Measurements from ENCODE around the gene NRG3.

Gene NRG3

DNA sequence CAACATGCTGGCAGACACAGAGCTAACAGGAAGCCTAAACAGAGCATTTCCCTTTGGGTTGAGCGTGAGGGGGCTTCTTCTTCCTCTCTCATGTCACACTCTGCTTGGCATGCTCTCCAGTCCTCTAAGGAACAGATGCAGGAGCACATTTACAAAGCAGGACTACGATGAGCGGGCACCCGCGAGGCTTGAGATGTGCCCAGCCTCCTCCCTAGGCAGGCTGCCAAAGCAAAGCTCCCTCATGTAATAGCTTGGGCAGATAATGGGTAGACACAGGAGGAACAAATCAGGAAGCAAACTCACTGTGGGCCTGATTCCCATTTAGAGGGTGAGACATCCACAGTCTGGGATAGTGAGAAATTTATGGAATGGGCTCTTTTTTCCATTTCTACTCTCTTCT is 519.1 kb downstream of the NRG3 start:
- DNase-seq (ENCODE audit: low spot score) = no peak

DNA sequence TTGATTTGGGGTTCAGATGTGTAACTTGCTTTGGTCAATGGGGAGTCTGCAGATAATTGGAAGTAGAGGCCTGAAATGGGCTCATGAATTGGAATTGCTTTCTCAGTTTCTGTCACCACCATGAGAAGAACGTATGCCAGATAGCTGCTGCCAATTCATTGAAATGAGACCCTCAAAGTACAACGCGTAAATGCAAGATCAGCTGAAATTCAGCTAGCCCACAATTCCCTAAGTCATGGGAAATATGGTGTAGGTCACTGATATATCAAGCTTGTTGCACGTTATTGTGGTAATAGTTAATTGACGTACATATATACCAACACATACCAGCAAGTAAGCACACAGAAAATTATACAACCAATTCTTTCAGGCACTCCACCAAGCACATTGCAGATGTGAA is 520.0 kb downstream of the NRG3 start:
- no peak for DNase-seq (ENCODE audit: low spot score)

DNA sequence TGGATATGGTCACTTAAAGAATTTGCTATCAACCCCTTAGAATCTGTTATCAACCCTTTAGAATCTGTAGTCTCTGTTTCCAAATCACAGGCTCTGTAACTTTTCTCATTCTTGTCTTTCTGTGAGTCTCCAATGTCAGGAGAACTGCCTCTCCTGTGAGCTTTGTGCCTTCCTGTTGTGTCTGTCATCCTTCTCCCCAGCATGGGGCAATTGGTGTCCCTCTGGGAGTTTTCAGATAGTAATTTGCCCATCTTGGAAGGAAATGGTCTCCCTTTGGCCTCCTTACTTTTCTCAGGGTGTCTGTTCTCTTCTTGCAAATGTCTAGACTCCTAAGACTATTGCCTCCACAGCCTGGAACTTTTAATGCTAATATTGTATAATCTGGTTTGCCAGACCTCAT is 521.9 kb downstream of the NRG3 start:
- no peak for DNase-seq (ENCODE audit: low spot score)

DNA sequence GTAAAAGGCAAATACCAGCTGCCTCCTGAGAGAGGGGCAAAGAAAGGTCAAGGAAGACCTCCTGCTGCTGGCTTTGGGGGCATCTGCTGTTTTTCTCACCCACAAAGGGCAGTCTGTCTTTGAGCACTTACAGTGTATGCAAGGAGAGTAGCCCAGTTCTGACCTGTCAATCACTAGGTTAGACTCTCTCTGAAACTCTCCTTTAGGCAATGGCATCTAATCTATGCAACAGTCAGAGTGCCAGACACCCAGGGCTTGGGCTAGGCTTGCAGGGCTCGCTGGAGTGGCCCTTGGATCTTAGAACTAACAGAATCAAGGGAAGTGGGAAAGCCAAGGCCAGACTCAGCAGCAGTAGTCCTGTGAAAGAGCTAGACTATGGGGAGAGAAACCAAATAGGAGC is 522.9 kb downstream of the NRG3 start:
- DNase-seq (ENCODE audit: low spot score) = no peak

DNA sequence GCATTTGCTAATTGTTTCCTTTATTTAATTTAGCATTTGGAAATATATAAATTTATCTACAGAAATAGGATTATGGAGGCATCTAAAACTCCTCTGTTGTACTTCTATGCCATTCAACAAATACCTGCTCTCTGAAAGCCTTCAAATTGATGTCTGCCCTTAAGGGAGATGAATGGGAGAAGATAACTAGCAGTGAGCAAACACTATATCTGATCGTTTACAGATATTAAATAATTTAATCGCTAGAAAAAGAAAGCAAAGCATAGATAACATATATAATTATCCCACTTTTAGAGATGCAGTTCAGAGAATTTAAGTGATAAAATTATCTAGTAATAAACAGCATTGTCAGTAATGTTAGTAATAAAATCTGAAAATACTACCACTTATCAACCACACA is 524.9 kb downstream of the NRG3 start:
- DNase-seq (ENCODE audit: low spot score) = no peak

DNA sequence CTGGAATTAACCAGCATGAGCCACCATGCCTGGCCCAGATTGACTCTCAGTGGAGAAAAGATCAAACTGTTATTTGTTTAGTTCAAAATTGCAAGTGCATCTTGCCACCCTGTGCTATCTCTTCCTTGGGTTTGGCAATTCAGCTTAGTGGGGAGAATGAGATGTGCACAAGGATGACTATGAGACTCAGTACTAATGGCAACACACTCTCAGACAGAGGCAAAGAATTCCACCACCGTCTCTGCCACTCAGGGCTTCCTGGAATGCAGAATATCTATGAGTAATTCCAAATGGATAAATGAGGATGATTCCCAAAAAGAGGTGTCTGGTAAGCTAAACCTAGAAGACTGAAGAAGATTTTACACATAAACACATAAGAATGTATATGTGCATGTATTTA is 525.8 kb downstream of the NRG3 start:
- no peak for DNase-seq (ENCODE audit: low spot score)

DNA sequence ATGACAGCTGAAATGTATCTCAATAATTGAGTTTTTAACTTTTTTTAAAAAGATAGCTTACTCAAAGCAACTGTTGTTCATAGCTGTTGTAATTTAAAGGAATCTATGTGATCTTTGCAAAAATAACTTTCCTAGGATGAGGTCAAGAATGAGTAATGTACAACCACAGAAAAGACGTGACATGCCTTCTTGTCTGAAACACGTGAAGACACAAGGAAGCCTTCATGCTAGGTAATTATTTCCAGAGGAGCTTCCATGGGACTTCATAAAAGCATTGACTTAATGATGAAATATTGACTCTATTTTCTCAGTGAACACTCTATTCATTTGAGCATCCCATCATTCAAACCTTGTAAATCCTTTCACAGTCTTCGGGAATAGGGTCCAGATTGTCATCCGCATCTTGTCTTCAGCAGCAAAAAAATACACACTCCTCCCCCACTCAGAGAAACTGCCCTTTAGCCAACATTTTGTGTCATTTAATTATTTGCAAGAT is 528.0 kb downstream of the NRG3 start:
- DNase-seq (ENCODE audit: low spot score) = no peak

DNA sequence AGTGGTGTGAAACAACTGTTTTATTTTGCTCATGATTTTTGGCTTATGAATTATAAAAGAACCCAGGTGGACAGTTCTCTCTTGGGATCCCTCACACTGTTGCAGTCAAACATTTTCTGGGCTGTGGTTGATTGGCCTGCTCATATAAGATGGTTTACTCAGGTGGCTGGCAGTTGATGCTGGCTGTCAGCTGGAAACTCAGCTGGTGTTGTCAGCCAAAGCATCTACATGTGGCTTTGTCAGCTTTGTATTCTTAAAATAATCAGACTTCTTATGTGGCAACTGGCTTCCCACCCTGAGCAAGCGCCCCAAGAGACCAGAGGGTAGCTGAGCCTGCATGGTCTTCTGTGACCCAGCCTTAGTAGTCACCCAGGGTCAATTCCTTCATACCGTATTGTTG is 534.7 kb downstream of the NRG3 start:
- DNase-seq (ENCODE audit: low spot score) = no peak

DNA sequence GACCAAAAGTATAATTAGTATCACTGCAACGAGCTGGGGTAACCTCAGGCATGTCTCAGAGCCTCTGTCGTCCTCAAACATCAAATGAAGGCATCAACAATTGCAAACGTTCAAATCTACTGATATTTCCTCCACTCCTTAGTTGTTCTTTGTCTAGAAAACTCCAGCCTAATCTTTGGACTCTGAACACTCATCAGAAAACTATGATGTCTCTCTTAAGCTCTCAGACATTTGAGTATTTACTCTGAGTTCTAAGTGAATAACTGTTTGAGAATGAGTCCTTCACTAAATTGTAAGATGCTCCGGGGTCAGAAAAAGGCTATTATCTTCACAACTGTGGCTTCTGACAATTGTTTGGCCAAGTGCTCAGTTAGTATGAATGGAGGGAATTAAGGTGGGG is 536.4 kb downstream of the NRG3 start:
- no peak for DNase-seq (ENCODE audit: low spot score)

DNA sequence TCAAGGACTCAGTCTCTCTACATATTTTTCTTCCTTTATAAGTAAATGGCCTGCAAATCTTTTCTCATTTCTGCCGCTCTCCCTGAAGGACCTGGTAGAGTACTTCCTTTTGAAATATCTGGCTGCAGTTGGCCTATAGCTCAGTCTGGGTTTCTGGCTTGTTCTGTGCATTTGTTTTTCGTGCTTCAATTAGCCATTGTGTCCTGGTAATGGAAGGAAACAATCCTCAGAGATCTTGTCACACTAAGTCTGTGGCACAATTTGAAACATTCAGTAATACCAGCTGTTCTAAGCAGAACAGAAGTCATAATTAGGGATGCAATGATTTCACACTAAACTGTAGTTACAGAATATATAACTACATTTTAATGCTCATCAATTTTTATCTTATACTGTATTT is 545.0 kb downstream of the NRG3 start:
- no peak for DNase-seq (ENCODE audit: low spot score)

DNA sequence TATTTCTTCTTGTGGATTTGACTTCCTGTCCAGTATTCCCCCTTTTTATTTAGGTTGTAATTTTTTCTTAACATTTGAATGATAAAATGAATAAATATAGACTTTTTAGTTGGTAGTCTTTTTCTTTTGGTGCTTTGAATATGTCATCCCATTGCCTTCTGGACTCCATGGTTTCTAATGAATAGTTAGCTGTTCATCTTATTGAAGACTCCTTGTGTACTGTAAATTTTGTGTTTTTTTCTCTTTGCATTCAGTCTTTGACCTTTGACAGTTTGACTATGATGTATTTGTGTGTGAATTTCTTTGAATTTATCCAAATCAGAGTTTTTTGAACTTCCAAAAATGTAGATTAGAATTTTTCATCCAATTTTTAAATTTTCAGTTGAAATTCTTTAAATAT is 554.3 kb downstream of the NRG3 start:
- no peak for DNase-seq (ENCODE audit: low spot score)

DNA sequence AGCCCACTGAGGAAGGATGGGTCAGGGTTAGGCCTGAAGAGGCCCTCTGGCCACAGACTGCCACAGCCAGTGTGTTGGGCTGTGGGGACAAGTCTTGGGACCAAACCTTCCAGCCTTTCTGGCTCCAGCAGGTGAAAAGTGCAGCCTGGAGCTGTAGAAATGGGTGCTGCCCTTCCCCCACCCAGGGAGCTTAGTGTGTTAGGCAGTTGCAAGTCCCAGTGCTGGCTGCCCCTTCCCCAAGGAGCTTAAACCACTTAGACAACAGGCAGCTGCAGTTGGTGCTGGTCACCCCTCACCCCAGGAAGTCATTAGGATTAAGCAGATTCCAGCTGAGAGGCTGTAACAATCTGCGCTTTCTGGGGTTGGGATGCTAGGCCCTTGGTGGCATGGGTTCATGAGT is 563.3 kb downstream of the NRG3 start:
- DNase-seq (ENCODE audit: low spot score) = no peak

DNA sequence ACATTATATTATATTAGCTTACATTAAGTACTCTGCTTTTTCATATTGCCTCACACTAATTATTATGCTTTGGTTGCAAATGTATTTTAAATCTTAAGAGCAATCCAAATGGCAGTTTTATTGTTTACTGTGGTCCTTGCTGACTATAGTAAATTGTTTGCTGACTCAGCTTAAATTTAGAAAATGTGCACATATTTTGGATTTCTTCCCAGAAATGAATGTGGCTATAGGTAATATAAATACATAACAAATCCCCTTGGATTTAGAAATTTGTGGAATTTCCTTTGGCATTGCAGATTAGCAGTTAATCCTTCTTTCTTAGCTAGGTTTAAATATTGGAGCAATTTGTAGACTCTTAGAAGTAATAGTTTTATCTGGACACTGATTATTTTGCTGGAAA is 565.8 kb downstream of the NRG3 start:
- DNase-seq (ENCODE audit: low spot score) = no peak

DNA sequence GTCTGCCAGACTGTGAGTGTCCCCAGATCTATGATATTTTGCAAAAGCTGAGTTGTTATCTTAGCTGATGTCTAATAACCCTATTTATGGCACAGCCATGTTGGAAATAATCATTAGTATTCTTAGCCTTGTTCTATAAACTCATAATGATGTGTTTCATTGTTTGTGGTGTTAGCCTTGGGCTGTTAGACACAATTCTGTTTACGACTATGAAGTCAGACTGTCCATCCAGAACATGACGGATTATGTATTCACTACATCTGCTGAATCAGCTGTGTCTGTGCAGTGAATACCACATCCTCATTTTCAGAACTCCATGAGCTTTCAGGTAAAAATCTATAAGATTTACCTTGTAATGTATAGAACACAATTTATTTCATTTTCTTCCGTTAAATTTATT is 577.1 kb downstream of the NRG3 start:
- DNase-seq (ENCODE audit: low spot score) = no peak

DNA sequence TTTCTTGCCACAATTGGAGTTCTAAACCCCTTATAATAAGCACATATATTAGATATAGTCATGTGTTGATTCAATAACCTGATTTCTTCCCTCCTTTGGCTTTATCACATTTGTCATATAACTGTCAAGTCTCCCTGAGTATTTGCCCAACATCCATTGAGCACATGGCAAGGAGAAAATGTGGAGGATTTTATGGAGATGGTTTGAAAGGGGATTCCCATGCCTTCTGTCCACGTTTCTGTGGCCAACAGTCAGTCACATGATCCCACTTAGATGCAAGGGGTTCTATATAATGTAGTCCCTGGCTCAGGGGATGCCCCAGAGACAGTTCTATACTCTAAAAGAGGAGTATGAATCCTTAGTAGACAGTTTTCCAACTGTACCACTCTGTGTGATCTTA is 577.7 kb downstream of the NRG3 start:
- no peak for DNase-seq (ENCODE audit: low spot score)

DNA sequence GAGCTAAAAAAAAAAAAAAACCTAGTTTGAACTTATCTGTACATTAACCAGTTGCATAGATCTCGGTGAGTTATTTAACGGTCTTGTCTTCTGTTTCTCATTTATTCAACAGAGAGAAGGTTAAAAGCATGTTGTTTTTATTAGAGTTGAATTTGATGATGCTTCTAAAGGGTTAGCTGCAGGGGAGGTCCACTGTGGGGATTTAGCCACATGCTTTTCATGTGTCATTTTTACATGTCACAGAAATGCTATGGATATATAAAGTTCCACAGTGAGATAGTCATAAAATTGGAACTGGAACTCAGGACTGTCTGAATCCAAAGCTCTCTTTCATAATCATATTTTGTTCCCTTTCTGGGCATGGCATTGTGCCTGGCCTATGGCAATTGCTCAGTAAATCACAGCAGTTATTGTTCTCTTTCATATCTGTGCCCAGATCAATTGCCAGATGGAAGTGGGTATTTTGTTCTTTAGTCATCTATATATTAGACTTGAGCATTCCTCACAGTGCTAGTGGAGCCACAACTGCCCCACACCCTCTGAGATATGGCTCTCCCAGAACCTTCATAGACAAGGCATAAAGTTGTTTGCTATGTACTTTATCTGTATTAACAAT is 578.8 kb downstream of the NRG3 start:
- DNase-seq (ENCODE audit: low spot score) = no peak

DNA sequence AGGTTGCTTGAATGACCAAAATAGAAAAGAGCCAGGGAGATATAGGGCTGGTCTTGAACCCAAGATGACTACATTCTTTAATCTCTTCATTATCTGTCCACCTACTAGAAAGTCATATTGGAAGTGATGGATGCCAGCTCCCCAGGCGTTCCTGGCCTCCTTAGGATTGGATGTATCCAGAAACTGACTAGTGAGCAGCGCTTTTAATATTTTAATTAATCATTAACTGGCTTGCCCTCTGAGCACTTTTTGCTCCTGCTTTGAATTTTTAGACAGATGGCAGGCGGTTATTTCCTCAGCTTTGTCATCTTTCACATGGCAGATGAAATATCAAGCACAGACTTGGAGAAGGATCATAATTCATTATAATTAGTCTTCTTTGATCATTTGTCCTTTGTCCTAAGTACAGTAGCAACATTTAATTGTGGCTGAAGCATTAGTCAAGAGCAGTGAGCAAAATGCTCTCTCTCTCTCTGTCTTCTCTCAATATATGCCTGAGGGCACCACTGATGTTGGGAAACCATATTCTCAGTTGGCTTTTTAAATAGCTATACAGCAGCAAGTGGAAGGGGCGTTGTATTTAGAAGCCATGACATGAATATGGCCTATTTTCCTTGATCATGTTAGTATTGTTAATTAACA is 588.0 kb downstream of the NRG3 start:
- no peak for DNase-seq (ENCODE audit: low spot score)

DNA sequence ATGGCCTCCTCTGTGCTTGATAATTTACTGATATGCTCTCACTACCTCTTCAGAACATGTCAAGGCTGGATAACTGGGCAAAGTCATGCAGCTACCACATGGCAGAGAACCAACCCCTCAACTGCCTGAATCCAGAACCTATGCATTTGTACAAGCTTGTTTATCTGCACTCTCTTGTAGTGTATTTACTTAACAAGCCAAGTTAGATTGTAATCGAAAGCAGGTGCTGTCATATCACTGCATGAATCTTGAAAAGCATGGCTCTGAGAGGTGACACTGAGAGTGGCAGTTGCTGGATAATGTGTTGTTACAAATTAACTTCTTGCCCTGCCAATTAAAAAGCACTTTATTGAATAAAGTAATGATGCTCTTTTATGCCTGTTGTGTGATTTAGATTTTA is 588.6 kb downstream of the NRG3 start:
- DNase-seq (ENCODE audit: low spot score) = no peak

DNA sequence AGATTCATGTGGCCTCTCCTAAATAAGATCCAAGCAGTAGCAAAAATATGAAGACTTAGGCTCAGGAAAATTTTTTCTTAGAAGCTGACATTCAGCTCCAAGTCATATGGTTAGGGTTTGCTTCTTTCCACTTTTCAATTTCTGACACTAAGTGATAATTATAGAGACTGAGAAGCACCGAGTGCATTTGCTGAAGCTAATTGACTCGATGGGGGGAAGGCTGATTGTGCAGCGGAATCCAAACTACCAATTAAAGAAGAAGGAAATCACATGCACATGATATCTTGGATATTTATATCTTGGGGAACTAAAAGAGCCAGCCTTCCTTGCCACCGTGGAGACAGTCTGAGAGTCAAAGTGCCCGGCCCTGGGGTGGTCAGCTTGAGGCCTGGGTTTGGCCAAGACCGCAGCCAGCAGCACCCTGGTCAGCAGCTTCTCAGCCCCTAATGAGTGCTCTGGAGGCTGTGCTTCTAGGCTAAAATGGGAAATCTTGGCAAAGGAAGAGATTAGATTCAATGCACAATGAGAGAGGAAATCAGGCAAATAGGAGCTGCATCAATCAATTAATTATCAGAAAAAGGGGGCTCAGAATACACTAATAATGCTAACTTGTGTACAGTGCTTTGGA is 589.3 kb downstream of the NRG3 start:
- DNase-seq (ENCODE audit: low spot score) = no peak

DNA sequence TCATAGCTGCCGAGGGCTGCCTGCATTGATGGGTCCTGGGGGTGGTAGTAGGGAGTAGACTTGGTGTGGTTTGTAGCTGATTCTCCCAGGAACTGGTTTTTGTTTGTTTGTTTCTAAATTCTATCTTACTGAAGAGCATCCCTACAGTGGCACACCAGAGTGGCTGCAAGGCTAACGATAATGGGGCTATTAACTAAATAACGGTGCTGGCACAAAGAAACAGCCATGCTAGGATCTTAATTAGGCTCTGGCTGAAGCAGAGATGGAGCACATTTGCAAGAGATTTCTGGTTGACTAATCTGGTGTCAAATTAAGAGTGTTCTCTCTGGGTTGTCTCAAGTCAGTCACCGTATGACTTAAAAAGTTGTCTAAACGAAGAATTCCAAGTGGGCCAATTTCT is 590.0 kb downstream of the NRG3 start:
- no peak for DNase-seq (ENCODE audit: low spot score)

DNA sequence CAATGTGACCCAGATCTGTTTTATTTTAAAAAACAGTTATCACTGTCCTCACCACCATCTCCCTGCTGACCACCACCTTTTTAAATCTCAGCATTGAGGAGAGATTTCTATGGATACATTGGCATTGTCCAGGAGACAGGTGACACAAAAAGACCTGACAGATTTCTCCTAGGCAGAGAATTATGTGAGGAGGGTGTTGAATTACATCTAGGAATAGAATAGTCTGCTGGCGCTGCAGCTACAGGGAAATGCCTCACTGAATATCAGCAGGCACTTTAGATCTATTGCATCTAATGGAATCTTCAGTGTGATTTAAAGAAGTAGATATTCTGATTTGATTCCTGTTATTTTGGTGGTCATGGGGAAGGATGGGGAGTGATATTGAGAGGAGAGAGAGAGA is 593.5 kb downstream of the NRG3 start:
- no peak for DNase-seq (ENCODE audit: low spot score)

DNA sequence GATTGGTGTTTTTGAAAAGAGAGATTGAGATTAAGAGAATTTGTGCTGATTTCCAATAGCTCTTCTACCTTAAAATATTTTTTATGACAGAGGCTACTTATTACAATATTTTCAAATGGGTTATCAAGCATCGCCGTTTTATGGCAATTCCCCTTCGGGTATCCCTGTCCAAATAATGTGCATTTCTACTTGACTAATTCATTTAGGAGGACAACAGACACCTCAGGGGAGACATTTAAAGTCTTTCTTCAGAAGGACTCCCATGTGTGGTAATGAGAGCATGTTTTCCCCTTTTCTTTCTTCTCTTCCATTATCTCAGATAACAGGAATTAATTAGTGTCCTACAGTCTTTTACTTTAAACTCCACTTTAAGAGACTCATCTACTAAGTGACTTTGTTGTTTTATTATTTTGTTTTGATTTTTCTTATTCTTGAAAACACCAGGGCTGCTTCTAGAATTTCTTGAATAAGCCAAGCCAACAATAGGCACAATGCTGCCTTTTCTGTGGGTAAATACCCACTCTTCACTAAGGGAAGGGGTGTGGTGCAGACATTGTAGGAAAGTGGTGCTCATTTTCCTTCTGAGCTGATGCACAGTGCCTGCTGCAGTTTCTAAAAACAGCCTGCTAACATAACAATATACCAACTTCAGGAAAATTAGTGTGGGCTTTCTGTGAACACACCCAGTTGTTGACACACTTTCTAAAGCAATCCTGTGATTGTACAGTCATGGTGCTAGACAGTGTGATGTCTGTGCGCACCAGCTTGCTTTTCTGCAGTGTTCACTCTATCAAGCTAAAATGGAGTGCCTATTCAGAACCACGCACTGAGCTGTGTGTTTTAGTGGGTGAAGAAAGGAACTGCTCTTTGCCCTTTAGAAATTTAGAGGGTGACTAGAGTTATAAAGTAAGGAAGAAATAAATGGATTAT is 597.7 kb downstream of the NRG3 start:
- DNase-seq (ENCODE audit: low spot score) = no peak

DNA sequence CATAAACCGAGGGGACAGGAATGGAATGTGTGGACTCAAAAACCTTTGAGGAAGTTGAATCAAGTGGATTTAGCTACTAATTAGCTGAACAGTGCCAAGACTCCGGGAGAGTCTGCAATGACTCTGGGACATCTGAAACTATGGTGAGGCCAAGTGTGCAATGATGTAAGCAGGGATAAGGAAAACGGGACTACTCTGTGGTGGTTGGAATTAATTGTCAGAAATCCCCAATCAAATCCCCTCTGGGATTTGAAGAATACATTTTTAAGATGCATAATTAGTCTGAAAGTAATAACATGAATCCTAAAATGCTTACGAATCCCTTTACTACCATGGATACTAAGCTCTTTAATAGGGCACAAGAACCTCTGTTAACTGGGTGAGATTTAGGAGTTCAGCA is 602.8 kb downstream of the NRG3 start:
- no peak for DNase-seq (ENCODE audit: low spot score)

Measured in hematopoietic multipotent progenitor cell treated with erythropoietin and hydrocortisone succinate and interleukin-3 and kit ligand, for 17 days (in vitro differentiated cells).